Activated naive CD8-positive, alpha-beta T cell (primary cell): ENCODE results near the gene CD2.

Source experiments
- H3K27ac Mint-ChIP-seq: one replicate; pipeline ENCODE4 v1.8.0; 2021; ENCODE audit warnings: mixed read lengths
- H3K27me3 Mint-ChIP-seq: one replicate; pipeline ENCODE4 v1.8.0; 2021; ENCODE audit warnings: mixed read lengths
- H3K36me3 Mint-ChIP-seq: one replicate; pipeline ENCODE4 v1.8.0; 2021; ENCODE audit warnings: mixed read lengths
- H3K4me1 Mint-ChIP-seq: one replicate; pipeline ENCODE4 v1.8.0; 2021; ENCODE audit warnings: low read depth, mixed read lengths
- H3K4me3 Mint-ChIP-seq: one replicate; pipeline ENCODE4 v1.8.0; 2021; ENCODE audit warnings: mild to moderate bottlenecking, mixed read lengths
- H3K9me3 Mint-ChIP-seq: one replicate; pipeline ENCODE4 v1.8.0; 2021; ENCODE audit warnings: low read depth, mixed read lengths

Gene CD2

DNA sequence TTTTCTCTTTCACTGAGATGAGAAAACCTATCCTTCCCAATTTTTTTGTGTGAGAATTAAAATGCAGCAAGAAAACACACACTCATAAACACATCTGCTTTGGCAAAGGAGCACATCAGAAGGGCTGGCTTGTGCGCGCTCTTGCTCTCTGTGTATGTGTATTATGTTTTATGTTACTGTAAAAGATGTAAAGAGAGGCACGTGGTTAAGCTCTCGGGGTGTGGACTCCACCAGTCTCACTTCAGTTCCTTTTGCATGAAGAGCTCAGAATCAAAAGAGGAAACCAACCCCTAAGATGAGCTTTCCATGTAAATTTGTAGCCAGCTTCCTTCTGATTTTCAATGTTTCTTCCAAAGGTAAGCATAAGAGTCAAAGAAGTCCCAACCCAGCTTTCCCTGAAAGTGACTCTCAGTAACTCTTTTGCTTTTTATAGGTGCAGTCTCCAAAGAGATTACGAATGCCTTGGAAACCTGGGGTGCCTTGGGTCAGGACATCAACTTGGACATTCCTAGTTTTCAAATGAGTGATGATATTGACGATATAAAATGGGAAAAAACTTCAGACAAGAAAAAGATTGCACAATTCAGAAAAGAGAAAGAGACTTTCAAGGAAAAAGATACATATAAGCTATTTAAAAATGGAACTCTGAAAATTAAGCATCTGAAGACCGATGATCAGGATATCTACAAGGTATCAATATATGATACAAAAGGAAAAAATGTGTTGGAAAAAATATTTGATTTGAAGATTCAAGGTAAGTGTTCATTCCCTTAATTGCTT lies at the start of gene CD2:
Gene CD2 (plus strand): TSS at position 233 of the 780 bp plus-strand sequence. CDS start 63 bp downstream, at position 296.
- Mint-ChIP-seq H3K4me3 (peak within 1 kb of the TSS; percentile 97), H3K36me3 (peaks cover 30% of the 10 kb centered on the region), H3K9me3 (no peaks in the 10 kb centered on the region), H3K4me1 (peaks cover 36% of the 10 kb centered on the region), H3K27ac (peak within 1 kb of the TSS; percentile 100), H3K27me3 (no peaks in the 10 kb centered on the region)

- H3K27ac Mint-ChIP-seq, result no peak overlapping the region
- no peaks in the 10 kb centered on the region for H3K9me3 Mint-ChIP-seq
- H3K4me3 Mint-ChIP-seq, result no peak overlapping the region
- peaks cover 6% of the 10 kb centered on the region for H3K36me3 Mint-ChIP-seq
- H3K27me3 Mint-ChIP-seq, result peaks cover 3% of the 10 kb centered on the region
- peaks cover under 1% of the 10 kb centered on the region for H3K4me1 Mint-ChIP-seq
Measured at GRCh38 chr1:116706123-116706522, 48.1 kb upstream of the CD2 start.

GRCh38 chr1:116706841-116707240 lies 47.4 kb upstream of the CD2 start:
- Mint-ChIP-seq H3K9me3 (no peaks in the 10 kb centered on the region), H3K36me3 (peaks cover 6% of the 10 kb centered on the region), H3K4me3 (no peak overlapping the region), H3K27me3 (peaks cover 3% of the 10 kb centered on the region), H3K27ac (no peak overlapping the region), H3K4me1 (peaks cover 1% of the 10 kb centered on the region)

- Mint-ChIP-seq H3K9me3 (no peaks in the 10 kb centered on the region), H3K36me3 (peaks cover 6% of the 10 kb centered on the region), H3K27ac (no peak overlapping the region), H3K27me3 (peaks cover 3% of the 10 kb centered on the region), H3K4me1 (peaks cover 1% of the 10 kb centered on the region), H3K4me3 (no peak overlapping the region)
Measured at GRCh38 chr1:116708255-116708900, 45.9 kb upstream of the CD2 start.

- Mint-ChIP-seq H3K4me1 (peaks cover 1% of the 10 kb centered on the region), H3K36me3 (peaks cover 6% of the 10 kb centered on the region), H3K27me3 (peaks cover 3% of the 10 kb centered on the region), H3K4me3 (no peak overlapping the region), H3K27ac (no peak overlapping the region), H3K9me3 (no peaks in the 10 kb centered on the region)
Measured at GRCh38 chr1:116709666-116710167, 44.5 kb upstream of the CD2 start.

DNA sequence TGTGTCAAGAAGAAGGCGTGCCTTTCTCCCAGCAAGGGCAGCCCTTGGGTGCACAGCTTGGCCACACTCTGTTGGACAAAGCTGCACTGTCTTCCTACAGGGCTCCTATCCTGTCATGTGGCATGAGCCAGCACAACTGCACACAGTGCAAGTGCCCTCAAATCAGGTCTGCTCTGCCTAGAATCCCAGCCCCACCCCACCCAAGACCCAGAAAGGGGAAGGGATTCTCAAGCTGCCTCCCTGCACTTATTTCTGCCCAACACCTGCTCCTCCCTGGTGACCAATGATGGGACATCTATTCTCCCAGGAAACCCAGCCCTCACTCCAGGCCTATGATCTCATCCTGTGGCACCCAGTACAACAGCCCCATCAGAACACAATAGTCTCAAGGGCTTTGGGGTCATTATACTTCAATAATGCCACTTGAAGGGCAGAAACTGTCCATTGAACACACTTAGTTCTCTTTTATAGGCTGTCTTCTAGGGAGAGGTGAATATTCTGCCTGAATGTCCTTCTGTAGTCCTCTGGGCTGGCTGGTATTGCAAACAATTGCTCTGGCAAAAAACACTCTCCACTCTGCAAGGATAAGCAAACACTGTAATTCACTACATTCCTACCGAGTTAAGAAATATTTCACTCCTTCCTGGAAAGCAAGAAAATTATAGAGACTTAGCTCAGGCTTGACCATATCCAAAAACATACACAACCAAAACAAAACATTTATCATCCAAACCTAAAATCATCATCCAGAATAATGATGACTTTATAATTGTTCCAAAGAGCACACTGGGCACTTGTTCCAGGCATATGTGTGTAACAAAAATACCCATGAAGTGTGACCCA lies 43.6 kb upstream of the CD2 start:
- Mint-ChIP-seq H3K9me3 (no peaks in the 10 kb centered on the region), H3K27me3 (peaks cover 3% of the 10 kb centered on the region), H3K4me3 (no peak overlapping the region), H3K4me1 (peaks cover 1% of the 10 kb centered on the region), H3K36me3 (peaks cover 6% of the 10 kb centered on the region), H3K27ac (no peak overlapping the region)

GRCh38 chr1:116711263-116711840 lies 42.9 kb upstream of the CD2 start:
- Mint-ChIP-seq H3K36me3 (peaks cover 4% of the 10 kb centered on the region), H3K9me3 (no peaks in the 10 kb centered on the region), H3K4me1 (peaks cover 1% of the 10 kb centered on the region), H3K27ac (no peak overlapping the region), H3K4me3 (no peak overlapping the region), H3K27me3 (no peaks in the 10 kb centered on the region)

GRCh38 chr1:116712510-116712909 lies 41.7 kb upstream of the CD2 start:
- no peak overlapping the region for H3K27ac Mint-ChIP-seq
- peaks cover 2% of the 10 kb centered on the region for H3K36me3 Mint-ChIP-seq
- H3K27me3 Mint-ChIP-seq, result no peaks in the 10 kb centered on the region
- H3K9me3 Mint-ChIP-seq, result no peaks in the 10 kb centered on the region
- peaks cover 1% of the 10 kb centered on the region for H3K4me1 Mint-ChIP-seq
- H3K4me3 Mint-ChIP-seq, result no peak overlapping the region

DNA sequence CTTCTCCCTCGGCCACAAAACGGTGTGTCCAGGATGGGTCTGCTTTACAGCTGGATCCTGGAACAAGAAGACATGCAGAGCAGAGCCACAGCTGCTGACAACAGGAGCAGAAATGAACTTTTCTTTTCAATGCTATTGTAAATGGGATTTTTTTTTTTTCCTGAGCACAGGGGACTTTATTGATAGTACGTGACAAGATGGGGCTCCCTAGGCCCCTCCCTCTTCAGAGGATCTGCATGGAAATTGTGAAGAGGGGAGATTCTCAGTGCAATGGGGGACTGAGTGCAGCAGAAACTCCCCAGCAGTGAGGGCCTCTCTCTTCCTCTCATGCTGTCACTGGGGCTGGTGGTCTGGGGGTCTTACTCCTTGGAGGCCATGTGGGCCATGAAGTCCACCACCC lies 40.8 kb upstream of the CD2 start:
- Mint-ChIP-seq H3K27ac (no peak overlapping the region), H3K36me3 (no peaks in the 10 kb centered on the region)

GRCh38 chr1:116716391-116716790 lies 37.8 kb upstream of the CD2 start:
- Mint-ChIP-seq H3K4me1 (no peaks in the 10 kb centered on the region), H3K27me3 (no peaks in the 10 kb centered on the region), H3K27ac (no peak overlapping the region), H3K4me3 (no peak overlapping the region), H3K9me3 (no peaks in the 10 kb centered on the region), H3K36me3 (no peaks in the 10 kb centered on the region)

More for the DNA sequence above, 40.8 kb upstream of the CD2 start:
- peaks cover 1% of the 10 kb centered on the region for H3K4me1 Mint-ChIP-seq
- no peaks in the 10 kb centered on the region for H3K27me3 Mint-ChIP-seq
- no peaks in the 10 kb centered on the region for H3K9me3 Mint-ChIP-seq
- H3K4me3 Mint-ChIP-seq, result no peak overlapping the region

DNA sequence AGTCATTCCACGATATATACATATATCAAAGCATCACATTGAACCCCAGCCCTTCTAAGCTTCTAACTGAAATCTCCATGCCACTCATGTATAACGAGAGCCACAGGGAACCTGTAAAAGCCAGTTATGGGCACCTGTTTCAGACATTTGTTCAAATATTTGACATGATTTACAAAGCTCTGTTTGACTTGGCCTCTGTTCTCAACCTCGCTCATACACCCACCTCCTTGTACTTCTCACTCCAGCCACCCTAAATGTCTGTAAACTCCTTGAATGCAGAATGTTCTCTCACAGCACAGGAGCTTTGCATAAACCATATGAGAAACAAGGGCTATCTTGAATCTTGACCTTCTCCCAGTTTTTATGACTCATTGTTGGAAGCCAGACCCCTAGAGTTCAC lies 36.9 kb upstream of the CD2 start:
- no peak overlapping the region for H3K4me3 Mint-ChIP-seq
- H3K27me3 Mint-ChIP-seq, result no peaks in the 10 kb centered on the region
- no peaks in the 10 kb centered on the region for H3K4me1 Mint-ChIP-seq
- no peaks in the 10 kb centered on the region for H3K36me3 Mint-ChIP-seq
- H3K27ac Mint-ChIP-seq, result no peak overlapping the region
- H3K9me3 Mint-ChIP-seq, result no peaks in the 10 kb centered on the region

DNA sequence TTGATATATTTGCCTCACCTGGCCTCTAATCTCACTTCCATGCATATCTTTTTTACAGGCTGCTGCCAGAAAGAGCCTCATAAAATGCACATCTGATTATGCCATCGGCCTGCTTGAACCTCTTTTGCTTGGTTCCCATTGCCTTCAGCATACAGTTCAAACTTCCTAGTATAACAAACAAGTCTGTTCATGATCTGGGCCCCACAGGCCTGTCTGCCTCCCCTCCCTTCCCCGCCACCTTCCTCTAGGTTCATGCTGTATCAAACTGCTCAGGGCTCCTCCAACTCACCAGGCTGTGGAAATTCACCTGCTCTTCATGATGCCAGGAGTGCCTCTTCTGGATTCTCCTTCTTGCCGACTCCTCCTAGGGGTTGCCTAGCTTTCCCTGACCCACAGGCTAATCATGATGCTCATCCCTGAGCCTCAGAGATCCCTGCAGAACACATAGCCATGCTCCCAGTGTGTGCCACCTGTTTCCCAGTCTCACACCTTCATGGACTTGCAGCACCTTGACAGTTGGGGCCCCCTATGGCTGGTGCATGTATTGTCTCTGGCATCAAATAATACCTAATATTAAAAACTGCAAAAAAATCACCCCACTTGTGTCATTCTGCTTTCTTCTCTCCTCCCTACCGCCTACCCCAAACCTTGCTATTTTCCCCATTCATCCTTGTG lies 33.7 kb upstream of the CD2 start:
- H3K36me3 Mint-ChIP-seq, result no peaks in the 10 kb centered on the region
- H3K9me3 Mint-ChIP-seq, result no peaks in the 10 kb centered on the region
- no peaks in the 10 kb centered on the region for H3K27me3 Mint-ChIP-seq
- no peak overlapping the region for H3K4me3 Mint-ChIP-seq
- no peak overlapping the region for H3K27ac Mint-ChIP-seq
- H3K4me1 Mint-ChIP-seq, result peaks cover 4% of the 10 kb centered on the region

DNA sequence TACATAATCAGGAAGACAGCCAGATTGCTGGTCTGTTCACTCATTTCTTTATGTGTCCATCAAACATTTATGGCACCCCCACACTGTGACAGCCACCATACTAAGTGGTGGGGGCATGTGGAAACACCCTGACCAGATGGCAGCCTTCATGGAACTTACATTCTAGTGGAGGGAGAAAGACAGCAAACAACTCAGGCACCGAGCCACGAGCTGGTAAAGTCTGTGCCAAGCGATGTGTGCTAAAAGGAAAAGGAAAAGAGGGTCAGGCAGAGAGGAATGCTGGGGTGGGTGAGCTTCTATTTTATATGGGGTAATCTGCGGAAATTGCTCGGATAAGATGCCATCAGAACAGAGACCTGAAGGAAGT lies 33.2 kb upstream of the CD2 start:
- H3K4me3 Mint-ChIP-seq, result no peak overlapping the region
- H3K27me3 Mint-ChIP-seq, result no peaks in the 10 kb centered on the region
- no peak overlapping the region for H3K27ac Mint-ChIP-seq
- no peaks in the 10 kb centered on the region for H3K9me3 Mint-ChIP-seq
- no peaks in the 10 kb centered on the region for H3K36me3 Mint-ChIP-seq
- peaks cover 4% of the 10 kb centered on the region for H3K4me1 Mint-ChIP-seq

DNA sequence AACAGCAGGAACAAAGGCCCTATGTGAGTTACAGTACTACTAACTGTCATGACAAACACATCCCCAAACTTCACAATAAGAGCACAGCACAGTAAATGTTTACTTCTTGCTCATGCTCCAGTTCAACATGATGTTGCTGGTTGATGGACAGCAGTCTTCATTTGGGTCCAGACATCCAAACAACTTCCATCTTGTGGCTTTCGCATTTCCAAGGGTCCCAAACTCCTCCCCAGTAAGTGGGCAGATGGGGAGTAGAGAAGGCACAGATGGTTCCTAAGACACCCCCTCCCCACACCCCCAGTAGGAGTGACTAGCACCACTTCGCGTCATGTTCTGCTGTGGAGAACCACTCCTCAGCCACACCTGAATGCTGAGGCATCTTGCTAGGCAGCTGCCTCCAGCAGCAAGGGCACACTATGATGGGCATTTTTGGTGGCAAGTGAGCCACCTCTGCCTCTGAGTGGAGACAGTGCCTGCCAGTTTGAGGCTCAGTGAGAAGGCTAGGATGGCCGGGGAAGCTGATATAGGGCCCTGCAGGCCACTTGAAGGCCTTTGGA lies 32.7 kb upstream of the CD2 start:
- Mint-ChIP-seq H3K27me3 (no peaks in the 10 kb centered on the region), H3K27ac (no peak overlapping the region), H3K9me3 (no peaks in the 10 kb centered on the region), H3K4me3 (no peak overlapping the region), H3K36me3 (no peaks in the 10 kb centered on the region), H3K4me1 (peaks cover 9% of the 10 kb centered on the region)
